Measurements from ENCODE around the gene NPM1.

Gene NPM1

GRCh38 chr5:171432076-171432475 is 44.4 kb downstream of the NPM1 start:
- POLR2A ChIA-PET: no interaction called here
- DNase-seq (ENCODE audit: extremely low spot score): no peak
- TF ChIP-seq, protein P1, sequence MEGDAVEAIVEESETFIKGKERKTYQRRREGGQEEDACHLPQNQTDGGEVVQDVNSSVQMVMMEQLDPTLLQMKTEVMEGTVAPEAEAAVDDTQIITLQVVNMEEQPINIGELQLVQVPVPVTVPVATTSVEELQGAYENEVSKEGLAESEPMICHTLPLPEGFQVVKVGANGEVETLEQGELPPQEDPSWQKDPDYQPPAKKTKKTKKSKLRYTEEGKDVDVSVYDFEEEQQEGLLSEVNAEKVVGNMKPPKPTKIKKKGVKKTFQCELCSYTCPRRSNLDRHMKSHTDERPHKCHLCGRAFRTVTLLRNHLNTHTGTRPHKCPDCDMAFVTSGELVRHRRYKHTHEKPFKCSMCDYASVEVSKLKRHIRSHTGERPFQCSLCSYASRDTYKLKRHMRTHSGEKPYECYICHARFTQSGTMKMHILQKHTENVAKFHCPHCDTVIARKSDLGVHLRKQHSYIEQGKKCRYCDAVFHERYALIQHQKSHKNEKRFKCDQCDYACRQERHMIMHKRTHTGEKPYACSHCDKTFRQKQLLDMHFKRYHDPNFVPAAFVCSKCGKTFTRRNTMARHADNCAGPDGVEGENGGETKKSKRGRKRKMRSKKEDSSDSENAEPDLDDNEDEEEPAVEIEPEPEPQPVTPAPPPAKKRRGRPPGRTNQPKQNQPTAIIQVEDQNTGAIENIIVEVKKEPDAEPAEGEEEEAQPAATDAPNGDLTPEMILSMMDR (IDR thresholded peaks at IDR 0.05; ENCODE audit: control extremely low read depth, extremely low read depth, low read depth, missing control alignments): no peak
- CTCF ChIA-PET: no interaction called here

DNA sequence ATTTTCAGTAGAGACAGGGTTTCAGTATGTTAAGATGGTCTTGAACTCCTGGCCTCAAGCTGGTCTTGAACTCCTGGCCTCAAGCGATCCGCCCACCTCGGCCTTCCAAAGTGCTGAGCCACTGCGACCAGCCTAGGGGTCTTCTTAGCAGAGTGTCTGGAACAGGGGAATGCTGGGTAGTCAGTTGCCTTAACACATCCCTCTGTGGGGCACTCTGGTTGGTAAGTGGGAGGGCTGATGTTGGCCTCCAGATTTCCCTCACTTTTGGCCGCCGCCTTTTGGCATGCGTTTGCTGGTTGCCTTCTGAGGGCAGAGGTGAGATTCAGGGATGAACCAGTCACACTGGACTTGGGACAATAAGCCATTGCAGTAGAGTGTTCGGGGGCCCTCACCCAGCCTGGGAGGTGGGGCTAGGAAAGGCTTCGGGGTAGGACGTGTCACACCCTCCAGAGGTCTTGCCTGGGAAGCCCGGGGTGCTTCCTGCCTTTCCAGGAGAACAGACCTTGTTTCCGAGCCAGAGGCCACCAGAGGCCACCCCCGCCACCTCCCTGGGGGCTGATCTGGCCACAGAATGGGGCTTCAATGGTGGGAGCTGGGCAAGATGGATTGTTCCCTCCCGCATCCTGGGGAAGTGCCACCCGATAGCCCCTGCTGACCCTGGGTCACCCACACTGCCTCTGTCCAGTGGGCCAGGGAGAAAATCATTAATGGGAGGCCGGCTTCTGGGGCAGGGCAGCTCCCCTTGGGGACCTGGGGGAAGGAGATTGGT is 45.1 kb downstream of the NPM1 start:
- DNase-seq (ENCODE audit: extremely low spot score): no peak

DNA sequence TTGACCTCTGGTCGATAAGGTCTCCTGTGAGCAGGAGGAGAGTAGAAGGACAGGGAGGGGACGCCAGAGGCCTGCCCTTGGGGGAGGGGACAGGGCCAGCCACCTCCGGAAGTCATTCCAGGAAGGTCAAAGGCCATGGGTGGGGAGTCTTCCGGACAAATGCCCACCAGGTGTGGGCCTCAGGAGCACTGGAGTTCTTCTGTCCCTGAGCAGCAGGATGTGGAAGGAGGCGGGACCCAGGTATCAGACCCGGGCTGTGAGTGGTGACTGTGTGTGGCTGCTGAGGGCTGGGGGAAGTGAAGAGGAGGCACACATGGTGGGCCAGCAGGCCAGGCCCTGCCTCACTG is 45.7 kb downstream of the NPM1 start:
- POLR2A ChIA-PET: no interaction called here
- TF ChIP-seq, protein P1 (IDR thresholded peaks at IDR 0.05; ENCODE audit: control extremely low read depth, extremely low read depth, low read depth, missing control alignments): no peak
- CTCF ChIA-PET: no interaction called here
- DNase-seq (ENCODE audit: extremely low spot score): no peak

More for the DNA sequence above, 45.1 kb downstream of the NPM1 start:
- ChIA-PET POLR2A (no interaction called here), CTCF (no interaction called here)
- TF ChIP-seq, protein P1 (IDR thresholded peaks at IDR 0.05; ENCODE audit: control extremely low read depth, extremely low read depth, low read depth, missing control alignments): no peak

DNA sequence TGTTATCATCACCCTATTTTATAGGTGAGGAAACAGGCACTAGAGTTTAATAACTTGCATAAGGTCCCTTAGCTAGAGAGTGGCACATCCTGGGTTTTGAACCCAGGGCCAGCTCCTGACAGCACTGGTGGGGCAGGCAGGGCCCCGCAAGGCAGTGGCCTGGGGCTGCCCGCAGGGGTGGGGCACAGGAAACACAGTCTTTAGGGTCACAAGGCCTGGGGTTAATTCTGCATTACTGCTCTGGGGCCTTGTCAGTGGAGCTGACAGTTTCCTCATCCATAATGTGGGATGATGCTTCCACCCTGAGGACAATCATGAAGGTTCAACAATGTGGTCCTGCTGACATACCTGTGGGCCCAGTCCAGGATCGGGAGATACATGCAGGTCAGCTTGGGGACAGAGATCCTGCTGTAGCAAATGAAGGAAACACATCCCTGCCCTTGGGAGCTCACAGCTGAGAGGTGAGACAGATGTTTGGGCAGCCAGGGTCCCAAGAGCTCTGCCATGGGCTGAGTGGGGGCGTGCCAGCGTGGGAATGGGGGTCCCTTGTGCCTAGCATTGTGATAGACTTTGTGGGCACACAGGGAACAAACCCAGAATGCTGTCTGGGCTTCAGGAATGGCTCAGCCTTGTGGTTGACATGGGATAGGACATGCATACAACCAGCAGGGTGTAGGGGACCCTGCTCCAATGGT is 46.5 kb downstream of the NPM1 start:
- CTCF ChIA-PET: no interaction called here
- POLR2A ChIA-PET: no interaction called here
- no peak for DNase-seq (ENCODE audit: extremely low spot score)
- TF ChIP-seq, protein P1 (IDR thresholded peaks at IDR 0.05; ENCODE audit: control extremely low read depth, extremely low read depth, low read depth, missing control alignments): no peak

DNA sequence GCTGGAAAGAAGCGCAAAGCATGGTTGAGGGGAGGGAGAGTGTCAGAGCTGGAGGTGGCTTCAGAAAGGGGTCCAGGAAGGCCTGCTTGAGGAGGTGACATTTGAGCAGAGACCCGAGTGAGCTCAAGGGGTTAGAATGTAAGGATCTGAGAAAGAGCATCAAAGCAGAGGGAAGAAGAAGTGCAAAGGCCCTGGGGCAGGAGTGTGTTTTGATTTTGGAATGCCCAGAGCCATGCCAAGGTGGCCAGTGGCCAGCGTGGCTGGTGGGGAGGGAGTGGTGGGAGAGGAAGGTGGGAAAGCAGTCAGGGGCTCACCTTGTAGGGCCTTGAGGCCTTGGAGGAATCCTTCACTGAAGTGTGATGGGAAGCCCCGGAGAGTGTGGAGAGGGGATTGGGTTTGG is 47.2 kb downstream of the NPM1 start:
- TF ChIP-seq, protein P1 (IDR thresholded peaks at IDR 0.05; ENCODE audit: control extremely low read depth, extremely low read depth, low read depth, missing control alignments): no peak
- no peak for DNase-seq (ENCODE audit: extremely low spot score)
- POLR2A ChIA-PET: no interaction called here
- CTCF ChIA-PET: interaction anchor here (1.1 kb wide), 1 partner anchor 12 kb away, joined by 3 read pairs; no protein-coding TSS in a partner anchor

- ChIA-PET POLR2A (no interaction called here), CTCF (interaction anchor here (1.1 to 1.8 kb wide), 2 partner anchors 9 to 11 kb away, joined by 3 to 4 read pairs; no protein-coding TSS in a partner anchor)
- DNase-seq (ENCODE audit: extremely low spot score): no peak
- TF ChIP-seq, protein P1 (IDR thresholded peaks at IDR 0.05; ENCODE audit: control extremely low read depth, extremely low read depth, low read depth, missing control alignments): no peak
Measured at GRCh38 chr5:171435908-171436307, 48.3 kb downstream of the NPM1 start.
